HEK293T (cell line): ENCODE results near the gene ARID1B.

Source experiments
- CTCF ChIA-PET: fragments of 350-600 bp; formaldehyde crosslinking; extraction: SDS; loops from one replicate; lab custom pipeline; 2021; ENCODE audit warnings: antibody characterized with exemption, inconsistent platforms; lab: Yijun Ruan, JAX
- POLR2A ChIA-PET: fragments of 350-600 bp; formaldehyde crosslinking; extraction: SDS; loops from one replicate; lab custom pipeline; 2020; ENCODE audit warnings: antibody characterized with exemption, inconsistent platforms; lab: Yijun Ruan, JAX
- DNase-seq: peaks from one replicate; pipeline ENCODE4 v3.0.0; 2012; ENCODE audit warnings: mixed read lengths; ENCODE audit errors: extremely low spot score
- ARNT ChIP-seq: fragments of 450-650 bp; IDR thresholded peaks from 2 replicates; pipeline ENCODE4 v1.6.1; 2017; ENCODE audit warnings: mild to moderate bottlenecking
- BHLHE40 ChIP-seq: fragments of 450-650 bp; IDR thresholded peaks from 2 replicates; pipeline ENCODE4 v1.6.1; 2016; ENCODE audit warnings: mild to moderate bottlenecking, moderate library complexity, borderline replicate concordance
- CTBP1 ChIP-seq: fragments of 450-650 bp; IDR thresholded peaks from 2 replicates; pipeline ENCODE4 v1.6.1; 2016; ENCODE audit warnings: borderline replicate concordance
- ELF4 ChIP-seq: fragments of 450-650 bp; IDR thresholded peaks from 2 replicates; pipeline ENCODE4 v1.6.1; 2017; ENCODE audit warnings: antibody characterized with exemption
- FOXA1 ChIP-seq: fragments of 450-650 bp; IDR thresholded peaks from 2 replicates; pipeline ENCODE4 v1.6.1; 2016; ENCODE audit warnings: mild to moderate bottlenecking
- FOXK2 ChIP-seq: fragments of 450-650 bp; IDR thresholded peaks from 2 replicates; pipeline ENCODE4 v1.6.1; 2016; ENCODE audit warnings: mild to moderate bottlenecking
- FOXM1 ChIP-seq: fragments of 450-650 bp; IDR thresholded peaks from 2 replicates; pipeline ENCODE4 v1.6.1; 2017; ENCODE audit warnings: mild to moderate bottlenecking, borderline replicate concordance
- HDGF ChIP-seq: fragments of 450-650 bp; IDR thresholded peaks from 2 replicates; pipeline ENCODE4 v1.6.1; 2017; ENCODE audit warnings: antibody characterized with exemption, borderline replicate concordance
- L3MBTL2 ChIP-seq: fragments of 450-650 bp; conservative IDR thresholded peaks from 2 replicates; pipeline ENCODE4 v1.6.1; 2016; ENCODE audit warnings: mild to moderate bottlenecking
- LEF1 ChIP-seq: fragments of 450-650 bp; IDR thresholded peaks from 2 replicates; pipeline ENCODE4 v1.6.1; 2017; ENCODE audit warnings: mild to moderate bottlenecking, borderline replicate concordance
- NFRKB ChIP-seq: fragments of 450-650 bp; IDR thresholded peaks from 2 replicates; pipeline ENCODE4 v1.6.1; 2016; ENCODE audit warnings: mild to moderate bottlenecking, moderate library complexity
- SP1 ChIP-seq: fragments of 450-650 bp; IDR thresholded peaks from 2 replicates; pipeline ENCODE4 v1.6.1; 2017
- SUZ12 ChIP-seq: fragments of 450-650 bp; IDR thresholded peaks from 2 replicates; pipeline ENCODE4 v1.6.1; 2016; ENCODE audit warnings: mild to moderate bottlenecking
- TARDBP ChIP-seq: fragments of 450-650 bp; IDR thresholded peaks from 2 replicates; pipeline ENCODE4 v1.6.1; 2016
- ZNF384 ChIP-seq: fragments of 450-650 bp; IDR thresholded peaks from 2 replicates; pipeline ENCODE4 v1.6.1; 2016
- TF ChIP-seq, protein P1 (sequence below): fragments of 450-650 bp; IDR thresholded peaks from 2 replicates; pipeline ENCODE4 v1.6.1; 2016

Gene ARID1B

DNA sequence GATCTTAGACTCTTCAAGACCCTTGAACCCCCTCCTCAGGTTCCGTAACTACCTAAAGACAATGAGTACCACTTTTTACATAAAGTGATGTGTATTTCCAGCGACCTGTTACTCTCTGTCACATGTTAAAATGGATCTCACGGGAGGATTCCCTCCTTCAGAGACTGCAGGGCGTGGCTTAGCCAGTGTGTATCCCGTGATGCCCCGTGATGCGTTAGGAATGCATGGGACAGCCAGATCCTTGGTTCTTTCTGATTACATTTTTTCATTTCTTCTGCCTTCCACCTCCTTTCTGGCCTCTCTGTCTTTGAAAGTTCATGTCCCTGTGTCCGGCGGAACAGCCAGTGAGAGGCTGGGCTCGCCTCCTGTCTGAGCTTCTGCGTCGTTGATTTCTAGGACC is 390.7 kb downstream of the ARID1B start:
- ChIA-PET CTCF (no interaction called here), POLR2A (no interaction called here)
- no peak for DNase-seq
- TF ChIP-seq ELF4: no peak
- TF ChIP-seq LEF1: no peak
- TF ChIP-seq CTBP1: no peak
- no peak for TF ChIP-seq ZNF384
- TF ChIP-seq ARNT: no peak
- no peak for TF ChIP-seq SUZ12
- TF ChIP-seq, protein P1, sequence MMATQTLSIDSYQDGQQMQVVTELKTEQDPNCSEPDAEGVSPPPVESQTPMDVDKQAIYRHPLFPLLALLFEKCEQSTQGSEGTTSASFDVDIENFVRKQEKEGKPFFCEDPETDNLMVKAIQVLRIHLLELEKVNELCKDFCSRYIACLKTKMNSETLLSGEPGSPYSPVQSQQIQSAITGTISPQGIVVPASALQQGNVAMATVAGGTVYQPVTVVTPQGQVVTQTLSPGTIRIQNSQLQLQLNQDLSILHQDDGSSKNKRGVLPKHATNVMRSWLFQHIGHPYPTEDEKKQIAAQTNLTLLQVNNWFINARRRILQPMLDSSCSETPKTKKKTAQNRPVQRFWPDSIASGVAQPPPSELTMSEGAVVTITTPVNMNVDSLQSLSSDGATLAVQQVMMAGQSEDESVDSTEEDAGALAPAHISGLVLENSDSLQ: no peak
- TF ChIP-seq HDGF: no peak
- no peak for TF ChIP-seq NFRKB

DNA sequence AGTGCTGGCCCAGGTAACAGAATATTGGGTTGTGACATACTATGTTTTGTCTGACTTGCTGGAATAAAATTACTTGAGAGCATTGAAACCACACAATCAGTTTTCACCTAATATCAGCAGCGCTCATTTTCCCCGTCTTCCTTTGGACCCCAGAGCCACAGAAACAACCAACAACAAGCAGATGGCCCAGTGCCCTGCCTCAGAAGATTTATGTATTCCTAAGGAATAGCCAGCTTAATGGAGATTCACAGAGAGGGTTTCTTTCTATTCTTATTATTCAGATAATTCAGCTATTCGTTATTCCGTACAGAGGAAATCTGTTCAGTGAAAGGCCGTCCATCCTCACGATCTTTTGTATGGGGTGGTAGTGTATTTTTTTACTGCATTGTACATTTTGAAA is 391.3 kb downstream of the ARID1B start:
- TF ChIP-seq ELF4: no peak
- TF ChIP-seq HDGF: no peak
- no peak for TF ChIP-seq BHLHE40
- TF ChIP-seq SP1: no peak
- TF ChIP-seq SUZ12: no peak
- ChIA-PET CTCF (no interaction called here), POLR2A (no interaction called here)
- no peak for DNase-seq

DNA sequence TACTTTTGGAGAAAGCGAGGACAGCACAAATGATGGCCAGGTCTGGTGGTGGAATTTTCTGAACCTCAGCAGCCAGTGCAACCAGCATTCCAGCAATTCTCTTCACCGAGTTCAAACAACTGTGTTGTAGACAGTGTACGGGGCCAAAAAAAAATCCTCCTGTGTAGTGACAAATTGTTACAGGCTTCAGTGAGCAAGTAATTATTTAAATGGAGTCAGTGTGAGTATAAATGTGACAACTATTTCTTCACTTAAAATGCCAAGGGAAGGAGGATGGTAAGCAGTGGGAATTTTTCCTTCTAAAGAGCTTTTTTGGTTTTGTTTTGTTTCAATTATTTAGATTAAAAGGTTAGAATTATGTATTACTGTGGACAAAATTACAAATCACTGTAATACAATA is 392.0 kb downstream of the ARID1B start:
- TF ChIP-seq L3MBTL2 (no peak), SP1 (no peak)
- ChIA-PET CTCF (interaction anchor here (0.7 kb wide), 1 partner anchor 57 kb away, joined by 4 read pairs; no protein-coding TSS in a partner anchor), POLR2A (no interaction called here)
- DNase-seq: no peak

DNA sequence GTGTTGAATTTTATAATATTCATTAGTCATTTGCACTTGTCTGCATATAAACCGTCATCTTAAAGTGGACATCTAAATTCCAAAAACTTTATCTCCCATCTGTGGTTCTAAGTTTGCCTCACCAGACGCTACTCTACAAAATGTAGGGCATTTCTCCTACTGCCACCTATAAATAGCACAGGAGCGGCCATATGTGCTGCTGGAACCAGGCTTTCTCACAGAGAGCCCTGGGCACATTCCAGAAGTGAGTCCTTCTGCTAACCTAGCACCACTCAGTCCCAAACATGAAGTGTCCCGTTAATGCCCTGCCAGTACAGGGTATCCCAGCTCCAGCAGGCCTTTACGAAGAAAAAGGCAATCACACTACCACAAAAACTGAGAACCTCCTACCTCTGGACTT is 392.5 kb downstream of the ARID1B start:
- POLR2A ChIA-PET: no interaction called here

DNA sequence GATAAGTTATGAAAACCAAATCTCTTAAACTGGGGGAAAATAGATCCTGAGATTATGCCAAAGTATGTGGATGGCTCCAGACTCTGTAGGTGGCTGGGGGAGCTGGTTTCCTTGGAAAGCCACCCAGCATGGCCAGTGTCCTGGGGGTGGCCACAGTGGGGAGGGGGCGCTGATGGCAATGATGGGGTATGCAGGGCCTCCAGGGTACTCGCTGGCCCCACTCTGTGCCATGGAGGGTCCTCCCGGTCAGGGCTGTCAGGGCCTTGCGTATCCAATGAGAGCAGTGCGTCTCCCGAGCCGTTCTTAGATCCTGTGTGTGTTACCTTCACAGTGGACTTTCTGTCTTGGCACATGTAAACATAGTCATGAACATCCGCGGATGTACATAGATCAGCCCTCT is 393.4 kb downstream of the ARID1B start:
- ChIA-PET POLR2A (no interaction called here), CTCF (no interaction called here)
- TF ChIP-seq, protein P1: no peak
- no peak for TF ChIP-seq NFRKB
- DNase-seq: no peak

More for the DNA sequence above, 392.5 kb downstream of the ARID1B start:
- no peak for DNase-seq
- TF ChIP-seq LEF1 (no peak), CTBP1 (no peak), NFRKB (no peak), TARDBP (no peak), ZNF384 (no peak), BHLHE40 (no peak), ELF4 (no peak), HDGF (no peak), FOXA1 (no peak), SUZ12 (no peak), SP1 (no peak), FOXM1 (no peak), ARNT (no peak), L3MBTL2 (no peak), FOXK2 (no peak)
- TF ChIP-seq, protein P1: no peak
- CTCF ChIA-PET: interaction anchor here (0.7 kb wide), 1 partner anchor 57 kb away, joined by 4 read pairs; no protein-coding TSS in a partner anchor

DNA sequence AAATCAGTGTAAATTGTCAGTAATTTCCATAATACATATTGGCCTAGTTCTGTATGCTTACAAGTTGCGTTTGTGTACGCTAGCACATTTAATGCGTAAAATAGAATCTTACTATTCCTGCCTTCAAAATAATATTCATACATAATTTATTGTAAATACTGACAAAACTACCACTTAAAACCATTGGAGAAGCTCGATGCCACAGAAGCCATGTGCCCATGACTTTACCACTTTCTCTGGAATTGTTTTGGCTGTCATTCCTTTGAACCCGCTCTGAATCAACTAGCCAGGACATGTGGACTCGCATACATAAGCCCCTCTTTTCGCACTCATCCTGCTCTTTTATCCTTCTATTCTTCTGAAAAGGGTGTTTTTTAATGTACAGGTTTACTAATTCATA is 394.6 kb downstream of the ARID1B start:
- TF ChIP-seq TARDBP: no peak
- TF ChIP-seq BHLHE40: no peak
- no peak for TF ChIP-seq ELF4
- TF ChIP-seq CTBP1: no peak
- no peak for TF ChIP-seq ARNT
- no peak for TF ChIP-seq ZNF384
- TF ChIP-seq NFRKB: no peak
- TF ChIP-seq FOXA1: no peak
- TF ChIP-seq SUZ12: no peak
- TF ChIP-seq LEF1: no peak
- no peak for TF ChIP-seq SP1
- no peak for TF ChIP-seq HDGF
- TF ChIP-seq, protein P1: no peak
- no peak for TF ChIP-seq L3MBTL2
- no peak for TF ChIP-seq FOXM1
- no peak for TF ChIP-seq FOXK2
- POLR2A ChIA-PET: no interaction called here
- CTCF ChIA-PET: no interaction called here
- no peak for DNase-seq

DNA sequence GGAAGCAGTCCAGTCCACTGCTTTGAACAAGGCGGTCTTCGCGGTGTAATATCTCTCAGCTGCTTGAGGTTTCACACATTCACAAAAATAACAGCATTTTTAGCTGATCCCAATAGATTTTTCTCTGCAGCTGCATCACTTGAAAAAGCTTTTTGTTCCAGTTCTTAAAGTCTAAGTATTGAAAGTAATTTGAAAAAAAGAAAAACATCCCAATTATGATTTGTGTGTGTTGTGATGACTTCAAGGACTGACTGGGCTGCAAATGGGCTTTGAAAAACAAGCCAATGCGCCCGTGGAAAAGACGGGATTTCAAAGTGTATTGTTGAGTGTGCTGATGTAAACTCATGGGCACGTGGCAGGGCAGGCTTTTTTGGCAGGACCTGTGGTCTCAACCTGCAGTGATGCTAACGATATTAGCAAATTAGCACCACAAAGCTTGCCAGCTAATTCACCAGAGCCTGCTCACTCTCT is 395.1 kb downstream of the ARID1B start:
- TF ChIP-seq CTBP1 (no peak), SUZ12 (no peak), ZNF384 (no peak), ELF4 (no peak), HDGF (no peak), FOXM1 (no peak), NFRKB (no peak), SP1 (no peak), TARDBP (no peak), BHLHE40 (no peak), L3MBTL2 (no peak), LEF1 (no peak), ARNT (no peak), FOXK2 (no peak), FOXA1 (no peak)
- TF ChIP-seq, protein P1: no peak
- ChIA-PET CTCF (no interaction called here), POLR2A (no interaction called here)
- no peak for DNase-seq
